NCI-H526 (cell line): ENCODE measurements around the gene WTAP.
"Not testable (repeated sequence)": the region's sequence is repeated elsewhere in the genome, so short reads cannot be mapped to it uniquely, and the experiment has no call there.

Experiments
- DNase-seq, 2 experiments: peaks; one replicate each; lab custom pipeline; 2025; lab: John Stamatoyannopoulos, UW

Gene WTAP

GRCh38 chr6:159729598-159730331 lies 2.5 kb downstream of the WTAP start:
- DNase-seq = no peak

- no peak for DNase-seq
These were observed 3.0 kb downstream of the WTAP start for GRCh38 chr6:159730332-159730676.

GRCh38 chr6:159732550-159732949 lies 5.2 kb downstream of the WTAP start:
- not testable (repeated sequence) for DNase-seq

GRCh38 chr6:159733395-159733794 lies 6.1 kb downstream of the WTAP start:
- DNase-seq = not testable (repeated sequence)

GRCh38 chr6:159736908-159737307 lies 9.6 kb downstream of the WTAP start:
- DNase-seq = no peak

- DNase-seq = no peak
These were observed 12.0 kb downstream of the WTAP start for GRCh38 chr6:159739341-159739740.

GRCh38 chr6:159742165-159742564 lies 14.9 kb downstream of the WTAP start:
- no peak for DNase-seq

GRCh38 chr6:159745081-159745480 lies 17.8 kb downstream of the WTAP start:
- DNase-seq = no peak

- no peak for DNase-seq
These were observed 19.5 kb downstream of the WTAP start for GRCh38 chr6:159746759-159747158.

- not testable (repeated sequence) for DNase-seq
These were observed 20.8 kb downstream of the WTAP start for GRCh38 chr6:159748127-159748526.

GRCh38 chr6:159751448-159751847 lies 24.1 kb downstream of the WTAP start:
- DNase-seq = no peak

GRCh38 chr6:159753081-159753872 lies 26.0 kb downstream of the WTAP start:
- no peak for DNase-seq

GRCh38 chr6:159754401-159754800 lies 27.1 kb downstream of the WTAP start:
- DNase-seq = no peak

GRCh38 chr6:159754959-159755914 lies 27.9 kb downstream of the WTAP start:
- no peak for DNase-seq

GRCh38 chr6:159756508-159756907 lies 29.2 kb downstream of the WTAP start:
- no peak for DNase-seq

- no peak for DNase-seq
These were observed 31.0 kb downstream of the WTAP start for GRCh38 chr6:159758031-159759001.

- DNase-seq = peak in 1 of 2 experiments; percentile 25
These were observed 32.3 kb downstream of the WTAP start for GRCh38 chr6:159759645-159760044.

GRCh38 chr6:159760602-159761057 lies 33.3 kb downstream of the WTAP start:
- DNase-seq = peak in 1 of 2 experiments; percentile 6

- peak in 1 of 2 experiments; percentile 50 for DNase-seq
These were observed 34.0 kb downstream of the WTAP start for GRCh38 chr6:159761129-159761872.
